GM19324 (cell line): ENCODE data around the gene IGSF8.

Experiments used
- ATAC-seq: cut with Tn5 transposase; IDR thresholded peaks from one replicate; pipeline ENCODE4 v1.9.1; 2021; ENCODE audit warnings: mild to moderate bottlenecking, moderate library complexity; ENCODE audit not compliant: unreplicated experiment, low FRiP score

Gene IGSF8

GRCh38 chr1:160108888-160109662 is 10.7 kb upstream of the IGSF8 start:
- ATAC-seq = no peak

- no peak for ATAC-seq
These were observed 9.1 kb upstream of the IGSF8 start for GRCh38 chr1:160107512-160107911.

- no peak for ATAC-seq
These were observed 6.7 kb upstream of the IGSF8 start for GRCh38 chr1:160105155-160105554.

- ATAC-seq = no peak
These were observed 6.1 kb upstream of the IGSF8 start for GRCh38 chr1:160104486-160104885.

GRCh38 chr1:160103658-160104408 is 5.4 kb upstream of the IGSF8 start:
- no peak for ATAC-seq

- no peak for ATAC-seq
These were observed 3.5 kb upstream of the IGSF8 start for GRCh38 chr1:160101717-160102522.

GRCh38 chr1:160101037-160101716 is 2.8 kb upstream of the IGSF8 start:
- ATAC-seq = no peak

- no peak for ATAC-seq
These were observed 1.4 kb upstream of the IGSF8 start for GRCh38 chr1:160099716-160100375.

GRCh38 chr1:160098852-160099561 is 588 bp upstream of the IGSF8 start:
- ATAC-seq = peak; percentile 90

- ATAC-seq = no peak
These were observed 1.1 kb downstream of the IGSF8 start for GRCh38 chr1:160097151-160097910.

GRCh38 chr1:160096274-160097116 is 1.9 kb downstream of the IGSF8 start:
- no peak for ATAC-seq

GRCh38 chr1:160095382-160096105 is 2.9 kb downstream of the IGSF8 start:
- no peak for ATAC-seq

- ATAC-seq = no peak
These were observed 3.6 kb downstream of the IGSF8 start for GRCh38 chr1:160094806-160095205.

GRCh38 chr1:160094291-160094625 is 4.2 kb downstream of the IGSF8 start:
- ATAC-seq = no peak

GRCh38 chr1:160093624-160094290 is 4.7 kb downstream of the IGSF8 start:
- no peak for ATAC-seq

- no peak for ATAC-seq
These were observed 5.4 kb downstream of the IGSF8 start for GRCh38 chr1:160093069-160093395.
